HEK293 (cell line): ENCODE results near the gene RNH1.

Experiments used
- CTCF ChIA-PET: fragments of 350-600 bp; formaldehyde crosslinking; extraction: SDS; loops from one replicate; lab custom pipeline; 2021; ENCODE audit warnings: antibody characterized with exemption; lab: Yijun Ruan, JAX
- POLR2A ChIA-PET: fragments of 300-600 bp; formaldehyde crosslinking; extraction: SDS; loops from one replicate; lab custom pipeline; 2020; ENCODE audit warnings: antibody characterized with exemption, inconsistent platforms; lab: Yijun Ruan, JAX
- H3K27ac ChIP-seq: fragments of 200-500 bp; sonication (Bioruptor generic); 2 replicates; pipeline ENCODE4 v1.5.1; 2014; ENCODE audit warnings: low read depth, low read length, control low read depth, inconsistent platforms; ENCODE audit errors: extremely low read depth
- H3K36me3 ChIP-seq, 2 experiments: fragments of 200-500 bp in 1 of 2; sonication (Bioruptor generic) in 1 of 2; 1 replicate in 1 of 2; 2 replicates in 1 of 2; pipeline ENCODE4 v1.5.1; 2014 to 2017; ENCODE audit warnings: inconsistent platforms in 2 of 2, low read length in 2 of 2; ENCODE audit not compliant: control insufficient read depth in 2 of 2, insufficient read depth in 1 of 2
- H3K4me1 ChIP-seq: fragments of 200-500 bp; sonication (Bioruptor generic); 2 replicates; pipeline ENCODE4 v1.5.1; 2014; ENCODE audit warnings: mild to moderate bottlenecking, low read length, inconsistent platforms; ENCODE audit not compliant: control insufficient read depth, insufficient read depth
- H3K4me3 ChIP-seq: 2 replicates; pipeline ENCODE4 v1.5.1; 2011; ENCODE audit warnings: low read depth, mild to moderate bottlenecking, control low read depth, low read length, moderate library complexity
- H3K9me3 ChIP-seq: fragments of 200-500 bp; sonication (Bioruptor generic); 2 replicates; pipeline ENCODE4 v1.5.1; 2014; ENCODE audit warnings: low read depth, low read length, inconsistent platforms; ENCODE audit not compliant: control insufficient read depth, insufficient read depth
- BCL6B ChIP-seq: fragments of 450-650 bp; formaldehyde crosslinking; IDR thresholded peaks from 2 replicates; pipeline ENCODE4 v1.5.1; 2017; ENCODE audit warnings: missing biosample characterization, missing genetic modification characterization
- GLIS1 ChIP-seq: fragments of 450-650 bp; formaldehyde crosslinking; IDR thresholded peaks from 2 replicates; pipeline ENCODE4 v1.5.1; 2016; ENCODE audit warnings: missing biosample characterization, missing genetic modification characterization
- HIC1 ChIP-seq: fragments of 450-650 bp; formaldehyde crosslinking; IDR thresholded peaks from 2 replicates; pipeline ENCODE4 v1.5.1; 2016; ENCODE audit warnings: missing biosample characterization, missing genetic modification characterization
- HOXA7 ChIP-seq: sonication (generic); formaldehyde crosslinking; IDR thresholded peaks from 2 replicates; pipeline ENCODE4 v1.8.1; 2022; ENCODE audit warnings: missing genetic modification reagents, borderline replicate concordance
- KLF16 ChIP-seq: fragments of 450-650 bp; formaldehyde crosslinking; IDR thresholded peaks from 2 replicates; pipeline ENCODE4 v1.5.1; 2017; ENCODE audit warnings: missing biosample characterization, missing genetic modification characterization
- MZF1 ChIP-seq: fragments of 450-650 bp; formaldehyde crosslinking; IDR thresholded peaks from 2 replicates; pipeline ENCODE4 v1.5.1; 2017; ENCODE audit warnings: missing biosample characterization, missing genetic modification characterization, borderline replicate concordance
- SCRT2 ChIP-seq: fragments of 450-650 bp; formaldehyde crosslinking; IDR thresholded peaks from 2 replicates; pipeline ENCODE4 v1.5.1; 2016; ENCODE audit warnings: missing biosample characterization, missing genetic modification characterization
- SP3 ChIP-seq: fragments of 450-650 bp; formaldehyde crosslinking; IDR thresholded peaks from 2 replicates; pipeline ENCODE4 v1.5.1; 2016; ENCODE audit warnings: missing biosample characterization, missing genetic modification characterization
- YY2 ChIP-seq: fragments of 450-650 bp; formaldehyde crosslinking; IDR thresholded peaks from 2 replicates; pipeline ENCODE4 v1.5.1; 2016; ENCODE audit warnings: missing biosample characterization, missing genetic modification characterization
- ZBTB6 ChIP-seq: fragments of 450-650 bp; formaldehyde crosslinking; IDR thresholded peaks from 2 replicates; pipeline ENCODE4 v1.5.1; 2017; ENCODE audit warnings: missing biosample characterization, missing genetic modification characterization
- ZBTB7A ChIP-seq: fragments of 450-650 bp; formaldehyde crosslinking; IDR thresholded peaks from 2 replicates; pipeline ENCODE4 v1.5.1; 2016; ENCODE audit warnings: low read depth, missing biosample characterization, missing genetic modification characterization
- ZFHX2 ChIP-seq: fragments of 450-650 bp; formaldehyde crosslinking; conservative IDR thresholded peaks from 2 replicates; pipeline ENCODE4 v1.5.1; 2016; ENCODE audit warnings: missing biosample characterization, missing genetic modification characterization
- ZNF121 ChIP-seq: fragments of 450-650 bp; formaldehyde crosslinking; IDR thresholded peaks from 2 replicates; pipeline ENCODE4 v1.5.1; 2016; ENCODE audit warnings: missing biosample characterization, missing genetic modification characterization
- ZNF155 ChIP-seq: fragments of 450-650 bp; formaldehyde crosslinking; IDR thresholded peaks from 2 replicates; pipeline ENCODE4 v1.5.1; 2016; ENCODE audit warnings: missing biosample characterization, missing genetic modification characterization
- ZNF341 ChIP-seq: fragments of 450-650 bp; formaldehyde crosslinking; IDR thresholded peaks from 2 replicates; pipeline ENCODE4; 2016; ENCODE audit warnings: low read depth, missing biosample characterization, missing genetic modification characterization
- ZNF362 ChIP-seq: fragments of 450-650 bp; formaldehyde crosslinking; IDR thresholded peaks from 2 replicates; pipeline ENCODE4 v1.5.1; 2016; ENCODE audit warnings: missing biosample characterization, missing genetic modification characterization
- ZNF366 ChIP-seq: fragments of 450-650 bp; formaldehyde crosslinking; conservative IDR thresholded peaks from 2 replicates; pipeline ENCODE4 v1.5.1; 2016; ENCODE audit warnings: missing biosample characterization, missing genetic modification characterization
- ZNF37A ChIP-seq: fragments of 450-650 bp; IDR thresholded peaks from 2 replicates; pipeline ENCODE4 v1.5.1; 2018; ENCODE audit warnings: missing biosample characterization, missing genetic modification characterization
- ZNF530 ChIP-seq: fragments of 450-650 bp; formaldehyde crosslinking; IDR thresholded peaks from 2 replicates; pipeline ENCODE4 v1.5.1; 2016; ENCODE audit warnings: low read depth, missing biosample characterization, missing genetic modification characterization
- ZNF549 ChIP-seq: fragments of 450-650 bp; IDR thresholded peaks from 2 replicates; pipeline ENCODE4 v1.5.1; 2018; ENCODE audit warnings: missing biosample characterization, missing genetic modification characterization, mild to moderate bottlenecking, inconsistent platforms, moderate library complexity
- ZNF623 ChIP-seq: fragments of 450-650 bp; formaldehyde crosslinking; IDR thresholded peaks from 2 replicates; pipeline ENCODE4 v1.5.1; 2016; ENCODE audit warnings: missing biosample characterization, missing genetic modification characterization
- ZNF670 ChIP-seq: fragments of 450-650 bp; formaldehyde crosslinking; IDR thresholded peaks from 2 replicates; pipeline ENCODE4 v1.5.1; 2016; ENCODE audit warnings: missing biosample characterization, missing genetic modification characterization, low read depth
- ZSCAN18 ChIP-seq: fragments of 450-650 bp; formaldehyde crosslinking; IDR thresholded peaks from 2 replicates; pipeline ENCODE4 v1.5.1; 2016; ENCODE audit warnings: missing biosample characterization, missing genetic modification characterization

RNH1 gene

GRCh38 chr11:532527-532985, 25.5 kb upstream of the RNH1 start:
- Histone ChIP-seq H3K4me1 (no peaks in the 10 kb centered on the region), H3K36me3 (peaks cover 0 to 50% of the 10 kb centered on the region in 2 experiments; a peak in 1 of 3 replicates), H3K27ac (no peak overlapping the region), H3K9me3 (no peaks in the 10 kb centered on the region)
- ChIA-PET CTCF (interaction anchor here (1.1 to 1.5 kb wide), 2 partner anchors 12 to 13 kb away, joined by 3 to 8 read pairs; no protein-coding TSS in a partner anchor), POLR2A (interaction anchor here (0.5 kb wide), 1 partner anchor 281 kb away, joined by 3 read pairs; no protein-coding TSS in a partner anchor)
- TF ChIP-seq ZNF530 (no peak), ZBTB6 (no peak), ZNF623 (tag by site-specific recombination) (no peak), HOXA7 (no peak), ZNF362 (no peak), ZFHX2 (tag by site-specific recombination) (no peak), ZNF366 (tag by site-specific recombination) (0 out of 2 replicates have a peak, but pooled peaks have one; percentile 17), ZNF121 (tag by site-specific recombination) (no peak)
- TF ChIP-seq, all 188 proteins: peak for 1
- no peak overlapping the region for H3K4me3 ChIP-seq

- TF ChIP-seq ZSCAN18, result no peak
- no peak for TF ChIP-seq ZNF155 (tag by site-specific recombination)
- TF ChIP-seq ZNF37A (tag by site-specific recombination), result no peak
- no peak for TF ChIP-seq MZF1 (tag by site-specific recombination)
- TF ChIP-seq SCRT2 (tag by site-specific recombination), result no peak
- no peak for TF ChIP-seq SP3
- TF ChIP-seq YY2, result no peak
- TF ChIP-seq KLF16 (tag by site-specific recombination), result no peak
- no peak for TF ChIP-seq ZNF549 (tag by site-specific recombination)
- H3K36me3 ChIP-seq, result peaks cover 0 to 50% of the 10 kb centered on the region in 2 experiments; a peak in 1 of 3 replicates
- no peak overlapping the region for H3K4me3 ChIP-seq
- no peak overlapping the region for H3K27ac ChIP-seq
- POLR2A ChIA-PET, result no interaction called here
- no peaks in the 10 kb centered on the region for H3K9me3 ChIP-seq
- H3K4me1 ChIP-seq, result no peaks in the 10 kb centered on the region
- CTCF ChIA-PET, result interaction anchor here (1.1 to 1.5 kb wide), 2 partner anchors 12 to 13 kb away, joined by 3 to 8 read pairs; no protein-coding TSS in a partner anchor
These were observed 25.0 kb upstream of the RNH1 start for GRCh38 chr11:531919-532526.

GRCh38 chr11:530960-531831, 24.2 kb upstream of the RNH1 start:
- no peak overlapping the region for H3K27ac ChIP-seq
- peaks cover 0 to 50% of the 10 kb centered on the region in 2 experiments; a peak in 1 of 3 replicates for H3K36me3 ChIP-seq
- ChIA-PET POLR2A (no interaction called here), CTCF (interaction anchor here (1.5 kb wide), 1 partner anchor 12 kb away, joined by 8 read pairs; no protein-coding TSS in a partner anchor)
- H3K4me3 ChIP-seq, result no peak overlapping the region
- H3K9me3 ChIP-seq, result no peaks in the 10 kb centered on the region
- H3K4me1 ChIP-seq, result no peaks in the 10 kb centered on the region
- TF ChIP-seq KLF16 (tag by site-specific recombination) (no peak), ZNF341 (tag by site-specific recombination) (peak; percentile 54), GLIS1 (tag by site-specific recombination) (peak; percentile 85), ZBTB7A (tag by site-specific recombination) (no peak), BCL6B (tag by site-specific recombination) (no peak), HIC1 (tag by site-specific recombination) (0 out of 2 replicates have a peak, but pooled peaks have one; percentile 15), ZNF670 (tag by site-specific recombination) (no peak)
